GM19035 (cell line): ENCODE results near the gene FBXO5.
"Not testable (repeated sequence)": the region's sequence is repeated elsewhere in the genome, so short reads cannot be mapped to it uniquely, and the experiment has no call there.

Source experiments
- ATAC-seq: cut with Tn5 transposase; IDR thresholded peaks from one replicate; pipeline ENCODE4 v1.9.1; 2021; ENCODE audit not compliant: unreplicated experiment

Gene FBXO5, protein sequence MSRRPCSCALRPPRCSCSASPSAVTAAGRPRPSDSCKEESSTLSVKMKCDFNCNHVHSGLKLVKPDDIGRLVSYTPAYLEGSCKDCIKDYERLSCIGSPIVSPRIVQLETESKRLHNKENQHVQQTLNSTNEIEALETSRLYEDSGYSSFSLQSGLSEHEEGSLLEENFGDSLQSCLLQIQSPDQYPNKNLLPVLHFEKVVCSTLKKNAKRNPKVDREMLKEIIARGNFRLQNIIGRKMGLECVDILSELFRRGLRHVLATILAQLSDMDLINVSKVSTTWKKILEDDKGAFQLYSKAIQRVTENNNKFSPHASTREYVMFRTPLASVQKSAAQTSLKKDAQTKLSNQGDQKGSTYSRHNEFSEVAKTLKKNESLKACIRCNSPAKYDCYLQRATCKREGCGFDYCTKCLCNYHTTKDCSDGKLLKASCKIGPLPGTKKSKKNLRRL

DNA sequence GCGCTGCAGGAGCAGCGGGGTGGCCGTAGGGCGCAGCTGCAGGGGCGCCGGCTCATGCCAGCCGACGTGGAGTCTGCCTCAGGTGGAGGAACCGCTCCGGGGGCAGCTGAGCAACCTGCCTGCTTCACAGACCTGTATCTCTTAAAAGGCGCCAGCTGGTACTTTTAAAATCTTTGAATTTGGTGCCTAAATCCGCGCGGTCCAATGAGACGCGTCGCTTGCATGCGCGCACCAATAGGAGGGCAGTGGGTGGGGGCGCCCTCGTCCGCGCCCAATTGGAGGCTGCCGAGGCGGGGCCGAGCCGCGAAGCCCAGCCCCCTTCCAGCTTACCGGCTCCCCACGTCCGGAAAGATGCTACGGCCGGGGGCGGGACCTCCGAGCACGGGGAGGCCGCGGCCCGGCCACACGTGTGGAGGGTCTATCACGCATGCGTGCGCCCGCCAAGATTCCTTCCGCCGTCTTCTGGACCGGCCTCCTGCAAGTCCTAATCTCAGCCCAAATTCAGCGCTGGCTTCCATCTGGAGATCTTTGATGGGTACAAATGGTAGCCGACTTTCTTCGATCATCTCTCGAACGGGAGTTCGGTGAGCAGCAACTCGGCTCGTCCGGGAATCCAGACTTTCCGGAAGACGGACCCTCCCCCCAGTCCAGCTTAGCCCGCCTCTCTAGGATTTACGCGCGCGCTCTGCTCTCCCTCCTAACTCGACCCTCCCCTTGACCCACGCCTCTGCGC, at the start of gene FBXO5:
FBXO5 (minus strand) TSS at position 138 of the 733 bp plus-strand sequence; CDS start at position 56, 82 bp downstream.
- peak; percentile 77 for ATAC-seq

- no peak for ATAC-seq
Observed at GRCh38 chr6:153032255-153032882, 49.5 kb upstream of the FBXO5 start.

GRCh38 chr6:153031335-153031955, 48.6 kb upstream of the FBXO5 start:
- ATAC-seq = no peak

DNA sequence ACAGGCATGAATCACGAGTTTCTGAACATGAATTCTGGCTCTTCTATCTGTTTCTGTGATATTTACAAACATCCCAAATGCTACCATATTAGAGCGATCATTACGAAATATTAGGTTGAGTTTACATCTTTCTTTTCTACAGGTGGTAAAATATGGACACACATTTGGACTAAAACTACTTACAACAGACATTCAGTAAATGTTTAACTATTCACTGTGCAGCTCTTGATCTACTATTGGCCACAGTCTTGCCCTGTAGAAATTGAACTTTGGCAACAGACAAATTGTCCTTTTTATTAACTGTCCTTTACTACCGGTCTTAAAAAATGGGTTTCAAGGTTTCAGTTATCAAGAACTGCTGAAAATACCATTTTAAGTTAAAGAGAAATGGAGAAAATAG, 46.1 kb upstream of the FBXO5 start:
- no peak for ATAC-seq

DNA sequence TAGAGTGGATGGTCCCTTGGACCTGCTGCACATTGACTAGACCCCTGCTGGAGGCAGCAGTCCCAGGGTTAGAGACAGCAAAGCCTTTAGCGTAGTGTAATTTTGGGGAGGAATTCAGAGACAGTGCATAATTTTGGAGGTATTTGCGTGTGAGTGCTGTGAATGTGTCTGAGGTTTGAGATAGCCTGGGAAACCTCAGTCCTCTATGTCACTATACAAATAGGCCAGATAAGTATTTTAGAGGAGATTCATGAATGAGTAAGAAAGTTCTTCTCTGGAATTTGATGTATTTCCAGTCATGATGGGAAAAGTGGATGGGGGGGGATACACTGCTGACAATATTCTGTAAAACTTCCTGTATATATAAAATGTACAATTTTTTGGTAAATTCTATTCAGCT, 45.4 kb upstream of the FBXO5 start:
- ATAC-seq = no peak

GRCh38 chr6:153027480-153027879, 44.6 kb upstream of the FBXO5 start:
- no peak for ATAC-seq

DNA sequence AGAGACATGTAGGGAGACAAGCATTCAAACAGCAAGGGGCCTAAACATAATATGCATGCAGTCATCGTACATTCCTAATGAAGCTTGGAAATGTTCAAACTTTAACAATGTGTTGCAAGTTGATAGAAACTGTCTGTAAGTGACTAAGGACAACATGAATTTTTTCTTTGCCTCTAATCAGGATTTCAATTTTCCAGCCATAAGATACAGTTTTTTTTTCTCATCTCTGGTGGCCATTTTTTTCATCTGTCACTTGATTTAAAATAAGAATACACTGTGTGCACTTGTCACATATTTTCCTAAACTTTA, 41.8 kb upstream of the FBXO5 start:
- no peak for ATAC-seq

GRCh38 chr6:153023977-153024708, 41.3 kb upstream of the FBXO5 start:
- ATAC-seq = peak; percentile 100

GRCh38 chr6:153018355-153018754, 35.5 kb upstream of the FBXO5 start:
- no peak for ATAC-seq

- ATAC-seq = no peak
Observed at GRCh38 chr6:153016846-153017245, 34.0 kb upstream of the FBXO5 start.

GRCh38 chr6:153015094-153015640, 32.3 kb upstream of the FBXO5 start:
- ATAC-seq = no peak

DNA sequence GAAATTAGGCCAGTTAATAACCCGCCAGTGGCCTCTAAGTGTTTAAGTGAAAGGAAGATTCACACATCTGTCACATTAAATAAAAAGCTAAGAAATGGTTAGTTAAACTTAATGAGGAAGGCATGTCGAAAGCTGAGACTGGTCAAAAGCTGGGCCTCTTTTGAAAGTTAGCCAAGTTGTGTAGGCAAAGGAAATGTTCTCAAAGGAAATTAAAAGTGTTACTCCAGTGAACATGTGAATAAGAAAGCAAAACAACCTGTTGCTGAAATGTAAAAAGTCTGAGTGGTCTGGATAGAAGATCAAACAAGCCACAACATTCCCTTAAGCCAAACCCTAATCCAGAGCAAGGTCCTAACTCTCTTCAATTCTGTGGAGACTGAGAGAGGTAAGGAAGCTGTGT, 30.6 kb upstream of the FBXO5 start:
- ATAC-seq = no peak

- no peak for ATAC-seq
Observed at GRCh38 chr6:153012856-153013255, 30.0 kb upstream of the FBXO5 start.

- peak; percentile 2 for ATAC-seq
Observed at GRCh38 chr6:153003366-153003690, 20.5 kb upstream of the FBXO5 start.

DNA sequence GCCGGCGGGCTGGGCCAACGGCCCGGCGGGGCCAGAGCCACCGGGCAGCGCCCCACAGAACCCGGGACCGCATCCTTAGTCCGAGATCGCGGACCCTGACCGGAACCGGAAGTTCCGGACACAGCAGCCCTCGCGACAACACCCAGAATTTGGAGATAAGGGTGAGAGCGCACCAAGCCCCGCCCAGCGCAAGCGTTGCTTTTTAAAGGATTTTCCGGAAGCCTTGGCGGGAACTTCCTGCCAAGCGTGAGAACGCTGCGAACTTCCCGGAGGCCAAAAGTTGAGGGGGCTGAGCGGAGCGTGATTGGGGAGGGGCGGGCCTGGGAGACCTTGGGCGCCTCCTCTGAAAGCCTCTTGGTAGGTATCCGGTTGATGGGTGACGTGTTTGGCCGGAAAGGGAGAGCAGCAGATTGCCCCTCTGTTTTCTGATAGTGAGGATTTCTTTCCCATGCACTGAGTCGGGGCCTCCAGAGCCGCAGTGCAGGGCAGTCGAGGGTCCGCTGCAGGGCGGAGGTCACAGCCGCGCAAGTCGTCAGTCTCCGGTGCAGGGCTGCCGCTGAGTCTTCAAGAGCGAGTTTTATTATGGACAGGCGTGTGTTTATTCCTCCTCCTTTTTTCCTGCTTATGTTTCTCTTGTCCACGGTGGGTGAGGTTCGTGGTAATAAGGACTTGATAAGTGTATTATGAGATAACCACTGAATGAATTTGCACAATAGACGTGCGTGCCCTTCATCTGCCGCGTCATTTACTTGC, 19.9 kb upstream of the FBXO5 start, which contains the start of gene MTRF1L:
MTRF1L (minus strand) TSS at position 97 of the 753 bp plus-strand sequence; CDS start at position 73, 24 bp downstream.
- ATAC-seq = peak; percentile 95

GRCh38 chr6:153001767-153002612, 19.1 kb upstream of the FBXO5 start:
- ATAC-seq = peak; percentile 28

GRCh38 chr6:153000790-153001189, 17.9 kb upstream of the FBXO5 start:
- not testable (repeated sequence) for ATAC-seq

- ATAC-seq = no peak
Observed at GRCh38 chr6:153000243-153000642, 17.4 kb upstream of the FBXO5 start.

- not testable (repeated sequence) for ATAC-seq
Observed at GRCh38 chr6:152999538-152999937, 16.7 kb upstream of the FBXO5 start.
